NCI-H1048 (cell line): Measurements from ENCODE around the gene TSPAN32.
"Not testable (repeated sequence)": the region's sequence is repeated elsewhere in the genome, so short reads cannot be mapped to it uniquely, and the experiment has no call there.

Source experiments
- DNase-seq: peaks from one replicate; lab custom pipeline; 2025; lab: John Stamatoyannopoulos, UW

The TSPAN32 gene

DNA sequence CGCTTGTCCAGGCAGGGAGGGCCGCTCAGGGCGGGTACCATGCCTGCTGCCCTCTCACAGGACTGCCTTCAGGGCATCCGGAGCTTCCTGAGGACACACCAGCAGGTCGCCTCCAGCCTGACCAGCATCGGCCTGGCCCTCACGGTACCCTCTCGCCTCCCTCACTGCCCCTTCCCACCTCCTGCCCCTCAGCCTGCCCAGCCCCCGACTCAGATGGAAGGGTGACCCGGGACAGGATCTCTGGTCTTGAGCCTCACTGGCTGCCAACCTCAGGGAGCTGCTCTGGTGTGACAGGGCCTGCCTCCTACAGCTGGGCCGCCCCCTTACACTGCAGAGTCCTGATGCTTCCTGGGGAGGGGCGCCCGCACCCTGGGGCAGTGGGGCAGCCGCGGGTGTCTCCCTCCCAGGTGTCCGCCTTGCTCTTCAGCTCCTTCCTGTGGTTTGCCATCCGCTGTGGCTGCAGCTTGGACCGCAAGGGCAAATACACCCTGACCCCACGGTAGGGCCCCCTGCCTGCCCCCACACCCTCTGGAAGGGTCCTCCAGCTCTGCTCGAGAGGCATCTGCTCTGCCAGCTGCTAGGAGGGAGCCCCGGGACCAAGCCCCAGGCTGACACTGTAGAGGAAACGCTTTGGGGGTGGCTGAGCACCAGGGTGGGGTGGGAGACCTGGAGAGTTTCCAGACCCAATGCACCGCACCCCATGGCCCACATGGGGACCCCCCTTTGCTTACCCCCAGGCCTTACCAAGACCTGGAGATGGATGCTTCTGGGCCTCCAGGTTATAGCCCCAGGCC is 14.6 kb downstream of the TSPAN32 start:
- no peak for DNase-seq

DNA sequence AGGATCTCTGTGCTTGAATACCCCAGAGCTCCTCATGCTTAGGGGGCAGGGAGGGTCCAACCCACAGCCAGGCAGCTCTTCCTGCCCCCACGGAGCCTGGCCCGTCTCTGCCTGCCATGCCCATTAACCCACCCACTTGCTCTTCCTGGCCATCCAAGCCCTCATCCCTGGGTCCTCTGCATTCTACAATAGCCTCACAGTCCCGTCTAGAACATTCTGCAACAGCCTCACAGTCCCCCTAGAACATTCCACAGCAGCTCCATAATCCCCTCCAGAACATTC is 15.1 kb downstream of the TSPAN32 start:
- no peak for DNase-seq

DNA sequence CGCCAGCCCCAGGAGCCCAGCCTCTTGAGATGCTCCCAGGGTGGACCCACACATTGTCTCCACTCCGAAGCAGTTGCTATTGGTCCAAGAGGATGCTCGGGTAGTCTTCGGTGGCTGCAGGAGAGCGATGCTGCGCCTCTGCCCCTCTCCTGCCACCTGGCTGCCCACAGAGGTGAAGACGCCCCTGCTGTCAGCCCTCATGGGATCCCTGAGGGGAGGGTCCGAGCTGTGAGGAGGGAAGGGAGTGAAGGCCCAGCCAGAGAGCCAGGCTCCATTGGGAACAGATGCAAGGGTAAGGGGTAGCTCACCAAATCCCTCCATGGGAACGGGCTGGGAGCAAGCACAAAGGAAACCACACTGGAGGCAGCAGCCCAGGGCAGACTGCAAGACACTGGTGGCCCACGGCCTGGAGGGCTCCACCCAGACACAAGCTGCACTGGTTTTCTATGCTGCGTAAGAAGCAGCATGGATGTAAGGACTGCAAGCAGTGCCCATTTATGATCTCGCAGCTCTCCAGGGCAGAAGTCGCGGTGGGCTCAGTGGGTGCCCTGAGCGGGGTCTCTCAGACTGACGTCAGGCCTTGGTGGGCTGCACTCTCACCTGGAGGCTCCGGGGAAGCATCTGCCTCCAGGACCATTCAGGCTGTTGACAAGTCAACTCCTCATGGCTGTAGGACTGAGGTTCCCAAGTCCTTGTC is 15.7 kb downstream of the TSPAN32 start:
- DNase-seq = no peak

DNA sequence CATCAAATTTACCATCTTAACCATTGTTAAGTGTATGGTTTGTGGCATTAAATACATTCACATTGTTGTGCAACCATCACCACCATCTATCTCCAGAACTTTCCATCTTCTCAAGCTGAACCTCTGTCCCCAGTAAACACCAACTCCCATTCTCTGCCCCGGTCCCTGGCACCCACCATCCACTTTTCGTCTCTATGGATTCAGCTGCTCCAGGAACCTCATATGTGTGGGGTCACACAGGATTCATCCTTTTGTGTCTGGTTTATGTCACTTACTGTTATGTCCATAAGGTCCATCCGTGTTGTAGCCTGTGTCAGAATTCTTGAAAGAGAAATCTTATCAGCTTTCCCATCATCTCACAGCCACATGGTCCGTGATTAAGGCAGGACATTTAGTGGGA is 16.3 kb downstream of the TSPAN32 start:
- no peak for DNase-seq

DNA sequence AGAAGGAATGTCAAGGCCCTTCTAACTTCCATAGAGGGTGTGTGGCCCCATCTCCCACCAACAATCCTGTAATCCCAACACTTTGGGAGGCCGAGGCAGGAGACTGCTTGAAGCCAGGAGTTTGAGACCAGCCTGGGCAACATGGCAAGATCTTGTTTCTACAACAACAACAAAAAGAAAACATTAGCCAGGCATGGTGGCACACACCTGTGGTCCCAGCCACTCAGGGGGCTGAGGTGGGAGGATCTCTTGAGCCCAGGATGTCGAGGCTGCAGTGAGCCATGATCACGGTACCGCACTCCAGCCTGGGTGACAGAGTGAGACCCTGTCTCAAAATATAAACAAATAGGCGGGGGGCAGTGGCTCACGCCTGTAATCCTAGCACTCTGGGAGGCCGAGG is 16.9 kb downstream of the TSPAN32 start:
- DNase-seq = no peak

DNA sequence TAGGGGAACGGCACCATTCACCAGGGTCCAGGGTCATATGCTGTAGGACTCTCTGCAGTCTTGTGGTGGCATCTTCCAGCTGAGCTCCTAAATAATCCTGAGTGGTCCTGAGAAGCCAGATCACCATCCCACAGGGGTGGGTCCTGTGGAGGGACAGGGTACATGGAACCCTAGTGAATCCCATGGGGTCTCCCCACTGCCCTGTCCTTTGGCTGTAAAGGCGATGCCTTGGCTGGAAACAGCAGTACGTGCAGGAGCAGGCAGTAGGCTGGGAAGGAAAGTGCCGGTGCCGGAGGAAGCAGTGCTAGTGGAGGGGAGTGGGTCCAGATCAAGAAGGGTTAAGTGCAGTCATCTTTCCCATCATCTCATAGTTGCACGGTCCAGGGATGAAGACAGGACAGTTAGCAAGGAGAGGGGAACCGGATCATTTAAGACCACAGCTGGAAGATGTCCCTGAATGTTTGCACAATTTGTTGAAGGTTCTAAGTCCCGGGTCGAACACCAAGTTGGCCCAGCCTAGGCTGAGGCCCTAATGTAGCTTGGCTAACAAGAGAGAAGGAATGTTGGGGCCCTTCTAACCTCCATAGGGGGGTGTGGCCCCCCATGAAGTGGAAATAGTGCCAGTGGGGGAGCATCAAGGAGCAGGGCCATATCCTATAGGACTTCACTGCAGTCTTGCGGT is 18.1 kb downstream of the TSPAN32 start:
- no peak for DNase-seq

DNA sequence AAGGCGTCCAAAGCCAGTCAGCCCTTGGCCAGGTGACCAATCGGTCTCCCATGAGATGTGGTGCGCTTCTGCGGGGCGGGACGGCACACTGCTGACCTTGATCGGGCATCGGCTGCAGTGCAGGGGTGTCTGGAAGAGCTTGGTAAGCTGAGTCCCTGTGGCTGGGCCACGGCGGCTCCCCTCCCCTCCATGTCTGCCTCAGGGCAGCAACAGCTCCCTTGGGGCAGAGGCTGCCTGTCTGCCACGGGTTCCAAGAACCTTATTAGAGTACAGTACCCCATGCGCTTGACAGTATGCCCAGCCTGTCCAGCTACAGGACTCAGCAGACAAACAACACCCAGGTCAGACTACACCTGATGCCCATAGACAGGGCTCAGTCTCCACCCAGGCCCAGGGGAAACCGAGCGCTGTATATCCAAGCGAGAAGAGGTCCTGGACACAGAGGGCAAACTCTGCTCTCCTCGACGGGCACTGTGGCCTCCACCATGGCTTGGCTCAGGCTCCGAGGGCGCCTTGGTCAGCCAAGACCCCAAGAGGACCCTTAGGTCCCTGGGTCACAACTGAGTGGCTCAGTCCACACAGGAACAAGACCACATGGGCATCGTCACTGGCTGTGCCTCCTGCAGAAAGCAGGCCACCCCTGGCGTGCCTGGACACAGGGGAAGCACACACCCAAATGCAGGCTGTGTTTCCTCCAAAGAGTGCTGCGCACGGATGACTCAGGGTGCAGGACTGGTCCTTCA is 18.9 kb downstream of the TSPAN32 start:
- DNase-seq = no peak

DNA sequence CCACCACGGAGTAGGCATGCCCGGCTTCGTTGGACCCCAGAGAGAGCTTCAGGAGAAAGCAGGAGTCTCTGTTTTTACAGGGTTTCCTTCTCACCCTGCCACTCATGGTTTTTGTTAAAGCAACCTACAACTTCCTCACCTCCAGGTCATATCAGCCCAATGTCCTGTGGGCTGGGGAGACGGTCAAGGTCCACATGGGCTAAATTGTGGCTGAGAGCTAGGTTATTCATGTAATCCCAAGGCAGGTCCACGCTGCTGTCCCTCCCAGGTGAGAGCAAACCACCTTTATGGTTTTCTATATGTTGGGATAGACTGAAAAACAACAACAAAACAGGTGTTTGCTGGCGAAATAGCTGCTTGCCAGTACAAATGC is 19.5 kb downstream of the TSPAN32 start:
- DNase-seq = no peak

DNA sequence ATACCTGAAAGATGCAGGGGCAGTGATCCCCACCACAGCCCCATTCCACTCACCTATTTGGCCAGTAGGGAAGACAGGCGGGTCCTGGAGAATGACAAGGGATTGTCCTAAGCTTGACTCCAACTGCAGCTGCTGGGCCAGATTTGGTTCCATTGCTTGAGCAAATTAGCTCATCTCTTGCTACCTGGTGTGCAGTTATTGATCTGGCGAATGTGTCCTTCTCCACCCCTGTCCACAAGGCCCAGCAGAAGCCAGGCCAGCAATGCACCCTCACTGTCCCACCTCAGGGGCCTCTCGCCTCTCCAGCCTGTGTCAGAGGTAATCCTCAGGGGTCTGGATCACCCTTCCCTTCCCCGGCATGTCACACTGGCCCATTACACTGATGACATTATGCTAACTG is 23.3 kb downstream of the TSPAN32 start:
- no peak for DNase-seq

DNA sequence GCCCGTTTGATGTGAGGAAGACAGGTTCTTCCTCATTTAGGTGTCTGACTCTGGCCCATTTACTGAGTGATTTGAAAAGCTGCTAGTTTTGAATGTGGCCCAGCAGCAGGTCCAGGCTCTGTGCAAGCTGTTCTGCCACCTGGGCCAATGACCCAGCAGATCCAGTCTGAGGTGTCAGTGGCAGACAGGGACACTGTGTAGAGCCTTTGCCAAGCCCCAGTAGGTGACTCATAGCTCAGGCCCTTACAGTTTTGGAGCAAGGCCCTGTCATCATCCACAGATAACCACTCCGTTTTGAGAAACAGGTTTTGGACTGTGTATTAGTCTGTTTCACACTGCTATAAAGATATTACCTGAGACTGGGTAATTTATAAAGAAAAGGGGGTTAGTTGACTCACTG is 23.9 kb downstream of the TSPAN32 start:
- no peak for DNase-seq

DNA sequence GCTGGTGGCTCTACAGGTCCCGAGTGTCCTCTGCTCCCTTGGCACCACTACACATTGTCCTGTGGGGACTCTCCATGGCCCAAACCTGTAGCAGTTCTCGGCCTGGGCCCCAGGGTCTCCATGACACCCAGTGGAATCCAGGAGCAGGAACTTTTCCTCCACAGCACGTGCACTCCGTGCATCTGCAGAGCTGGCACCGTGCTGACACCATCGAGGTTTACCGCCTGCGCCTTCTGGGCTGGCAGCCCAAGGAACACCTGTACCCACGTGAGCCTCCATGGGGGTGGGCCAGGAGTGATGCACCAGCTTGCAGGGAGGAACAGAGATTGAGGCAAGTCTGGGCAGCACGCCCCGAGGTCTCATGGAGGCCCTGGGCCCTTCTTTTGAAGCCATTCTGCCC is 25.2 kb downstream of the TSPAN32 start:
- no peak for DNase-seq

DNA sequence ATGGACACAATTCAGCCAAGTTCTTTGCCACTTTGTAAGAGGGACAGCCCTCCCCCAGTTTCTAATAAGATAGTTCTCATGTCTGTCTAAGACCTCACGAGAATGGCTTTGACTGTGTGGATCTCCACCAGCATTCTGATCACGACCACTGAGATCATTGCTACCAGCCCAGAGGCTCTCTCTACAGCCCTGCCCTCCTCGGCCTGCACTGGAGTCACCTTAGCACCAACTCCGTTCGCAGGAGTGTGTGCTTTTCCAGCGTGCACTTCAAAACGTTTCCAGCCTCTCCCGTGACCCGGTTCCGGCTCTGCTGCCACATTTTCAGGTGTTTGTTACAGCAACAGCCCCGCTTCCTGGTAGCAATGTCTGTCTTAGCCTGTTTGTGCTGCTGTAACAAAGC is 26.2 kb downstream of the TSPAN32 start:
- DNase-seq = no peak

DNA sequence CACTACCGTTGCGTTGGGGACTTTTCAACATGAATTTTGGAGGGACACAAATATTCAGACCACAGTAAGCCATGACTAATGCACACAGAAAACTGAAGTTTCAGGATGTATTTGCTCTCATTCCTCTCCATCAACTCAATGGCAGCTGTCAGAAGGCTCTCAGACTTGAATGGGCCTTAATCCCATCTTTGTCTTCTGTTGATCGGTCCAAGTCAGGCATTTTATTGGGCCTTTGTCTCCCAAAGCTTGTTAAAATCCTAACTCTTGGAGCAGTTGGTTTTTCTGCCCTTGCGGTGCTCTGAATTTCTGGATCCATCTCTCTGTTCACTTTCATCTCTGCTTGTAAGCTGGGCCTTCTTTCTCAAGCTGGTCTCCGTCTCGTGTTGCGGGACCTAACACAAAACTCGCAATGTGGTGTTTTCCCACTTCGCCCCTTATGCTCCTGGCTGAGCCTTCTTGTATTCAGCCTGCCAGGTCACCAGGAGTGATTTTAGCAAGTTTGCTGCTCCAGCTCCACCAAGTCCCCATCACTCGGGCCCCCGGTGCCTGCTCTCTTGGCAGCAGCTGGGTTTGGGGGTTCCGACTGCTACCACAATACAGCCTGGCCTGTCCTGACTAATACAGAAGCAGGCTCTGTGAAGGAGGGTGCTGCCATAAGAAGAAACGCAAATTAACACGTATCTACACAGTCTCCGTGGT is 27.0 kb downstream of the TSPAN32 start:
- DNase-seq = no peak

DNA sequence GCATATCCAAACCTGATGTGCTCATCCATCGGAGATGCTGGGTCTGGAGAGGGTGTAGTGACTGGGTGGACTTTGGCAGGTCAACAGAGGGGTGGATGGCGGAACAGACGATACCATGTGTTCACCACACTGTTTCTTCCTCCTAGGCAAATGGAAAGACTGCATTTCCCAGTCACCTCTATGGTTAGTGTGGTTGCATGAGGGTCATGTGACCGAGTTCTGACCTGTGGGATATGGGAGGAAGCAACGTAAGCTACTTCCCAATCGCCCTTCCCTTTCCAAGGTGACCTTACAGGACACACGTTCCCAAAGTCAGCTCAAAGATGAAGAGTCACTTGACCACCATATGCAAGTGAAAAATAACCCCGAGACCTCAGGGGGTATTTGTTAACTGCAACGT is 27.7 kb downstream of the TSPAN32 start:
- DNase-seq = no peak

DNA sequence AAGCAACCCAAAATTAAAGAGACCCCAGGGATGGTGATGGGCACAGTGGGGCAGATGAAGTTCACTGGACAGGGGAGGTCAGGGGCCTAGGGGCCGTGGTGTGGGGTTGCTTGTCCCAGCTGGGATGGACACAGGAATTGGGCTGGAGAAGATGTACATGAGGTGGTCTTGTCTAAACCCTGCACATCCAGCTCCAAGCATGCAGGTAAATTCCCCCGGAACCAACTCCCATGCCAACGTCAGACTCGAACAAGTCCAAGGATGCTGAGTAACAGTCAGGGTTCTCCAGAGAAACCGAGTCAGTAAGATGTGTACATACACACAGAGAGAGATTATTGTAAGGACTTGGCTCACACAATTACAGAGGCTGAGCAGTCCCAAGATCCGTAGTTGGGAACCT is 28.9 kb downstream of the TSPAN32 start:
- DNase-seq = no peak

DNA sequence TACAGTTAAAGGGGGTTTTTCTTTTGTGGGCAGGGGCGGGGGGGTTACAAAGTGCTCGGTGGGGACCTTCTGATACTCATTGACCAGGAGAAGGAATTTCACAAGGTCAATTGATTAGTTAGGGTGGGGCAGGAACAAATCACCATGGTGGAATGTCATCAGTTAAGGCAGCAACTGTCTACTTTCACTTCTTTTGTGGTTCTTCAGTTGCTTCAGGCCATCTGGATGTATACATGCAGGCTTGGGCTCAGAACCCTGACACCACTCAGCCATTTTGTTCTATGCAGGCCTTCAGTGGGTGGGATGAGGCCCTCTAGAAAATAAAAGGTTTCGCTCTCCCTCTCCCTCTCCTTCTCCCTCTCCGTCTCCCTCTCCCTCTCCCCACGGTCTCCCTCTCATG is 29.6 kb downstream of the TSPAN32 start:
- no peak for DNase-seq

DNA sequence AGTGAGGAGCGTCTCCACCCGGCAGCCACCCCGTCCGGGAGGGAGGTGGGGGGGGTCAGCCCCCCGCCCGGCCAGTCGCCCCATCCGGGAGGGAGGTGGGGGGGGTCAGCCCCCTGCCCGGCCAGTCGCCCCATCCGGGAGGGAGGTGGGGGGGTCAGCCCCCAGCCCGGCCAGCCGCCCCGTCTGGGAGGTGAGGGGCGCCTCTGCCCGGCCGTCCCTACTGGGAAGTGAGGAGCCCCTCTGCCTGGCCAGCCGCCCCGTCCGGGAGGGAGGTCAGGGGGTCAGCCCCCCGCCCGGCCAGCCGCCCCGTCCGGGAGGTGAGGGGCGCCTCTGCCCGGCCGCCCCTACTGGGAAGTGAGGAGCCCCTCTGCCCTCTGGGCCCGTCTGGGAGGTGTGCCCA is 30.8 kb downstream of the TSPAN32 start:
- DNase-seq = not testable (repeated sequence)

DNA sequence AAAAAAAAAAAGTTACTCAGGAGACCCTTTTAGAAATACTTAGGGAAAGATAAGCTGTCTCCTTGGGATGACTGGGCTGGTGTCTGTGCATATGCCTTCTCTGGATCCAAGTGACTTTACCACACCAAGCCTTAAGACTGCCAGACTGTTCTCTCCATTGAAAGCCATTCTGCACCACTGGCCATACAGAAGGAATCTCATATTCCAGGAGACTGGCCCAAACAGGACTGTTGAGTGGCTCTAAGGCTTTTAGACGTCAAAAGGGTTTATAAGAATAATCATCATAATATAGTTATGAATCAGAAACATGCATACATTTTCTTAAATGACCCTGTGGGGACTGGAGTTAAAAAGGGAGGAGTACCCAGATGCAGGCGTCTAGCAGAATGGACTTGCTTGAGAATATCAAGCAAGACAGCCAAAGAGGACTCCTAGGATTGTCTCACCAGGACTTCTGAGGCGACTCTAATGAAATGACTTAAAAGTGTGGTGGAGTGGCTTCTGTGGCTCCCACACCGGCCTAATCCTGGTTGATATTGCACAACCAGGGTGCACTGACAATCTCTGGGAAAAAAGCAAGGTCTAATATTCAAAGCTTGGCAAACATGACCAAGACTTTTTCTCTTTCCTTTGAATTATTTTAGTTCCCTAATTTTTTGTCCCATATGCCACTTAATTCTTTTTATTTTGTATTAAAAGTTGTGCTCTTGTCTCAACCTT is 31.8 kb downstream of the TSPAN32 start:
- not testable (repeated sequence) for DNase-seq

DNA sequence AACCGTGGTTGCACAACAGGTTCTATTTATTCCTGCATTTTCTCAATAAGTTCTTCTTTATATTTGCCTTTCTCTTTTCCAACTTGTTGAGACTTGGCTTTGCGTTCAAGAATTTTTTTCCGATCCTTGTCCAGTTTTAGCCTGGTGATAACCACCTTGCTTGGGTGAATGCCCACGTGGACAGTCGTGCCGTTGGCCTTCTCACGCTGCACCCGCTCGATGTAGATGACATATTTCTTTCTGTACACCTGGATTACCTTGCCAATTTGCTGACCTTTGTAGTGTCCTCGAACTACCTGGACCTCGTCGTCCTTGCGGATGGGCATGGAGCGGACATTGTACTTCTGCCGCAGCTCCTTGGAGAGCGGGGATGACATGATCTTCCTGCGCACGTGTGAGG is 33.5 kb downstream of the TSPAN32 start:
- not testable (repeated sequence) for DNase-seq

DNA sequence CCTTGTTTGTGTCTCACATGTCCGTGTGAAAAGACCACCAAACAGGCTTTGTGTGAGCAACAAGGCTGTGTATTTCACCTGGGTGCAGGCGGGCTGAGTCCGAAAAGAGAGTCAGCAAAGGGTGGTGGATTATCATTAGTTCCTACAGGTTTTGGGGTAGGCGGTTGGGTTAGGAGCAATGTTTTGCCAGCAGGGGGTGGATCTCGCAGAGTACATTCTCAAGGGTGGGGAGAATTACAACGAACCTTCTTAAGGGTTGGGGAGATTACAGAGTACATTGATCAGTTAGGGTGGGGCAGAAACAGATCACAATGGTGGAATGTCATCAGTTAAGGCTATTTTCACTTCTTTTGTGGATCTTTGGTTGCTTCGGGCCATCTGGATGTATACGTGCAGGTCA is 36.9 kb downstream of the TSPAN32 start:
- not testable (repeated sequence) for DNase-seq

DNA sequence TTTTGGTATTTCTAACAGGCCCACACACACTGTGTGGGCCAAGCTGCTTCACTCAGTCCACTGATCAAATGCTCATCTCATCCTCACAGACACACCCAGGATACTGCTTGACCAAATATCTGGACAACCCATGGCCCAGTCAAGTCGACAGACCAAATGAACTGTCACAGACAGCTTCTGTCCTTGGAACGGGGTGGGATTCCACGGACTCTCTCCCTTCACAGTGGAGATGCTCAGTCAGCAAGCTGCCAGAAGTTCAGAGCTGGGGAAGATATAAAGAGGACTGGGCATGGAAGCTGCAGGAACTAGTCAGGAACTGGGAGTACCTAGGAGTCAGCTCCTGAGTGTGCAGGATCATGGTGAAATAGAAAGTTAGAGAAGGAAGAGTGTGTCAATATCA is 40.7 kb downstream of the TSPAN32 start:
- DNase-seq = no peak
